HG02759 (cell line): ENCODE results near the gene DCTN1.

Experiments
- ATAC-seq: cut with Tn5 transposase; IDR thresholded peaks from one replicate; pipeline ENCODE4 v1.9.1; 2021; ENCODE audit warnings: mild to moderate bottlenecking, moderate library complexity; ENCODE audit not compliant: unreplicated experiment

The DCTN1 gene

GRCh38 chr2:74414441-74414840 lies 34.3 kb upstream of the DCTN1 start:
- ATAC-seq, result no peak

- no peak for ATAC-seq
Measured at GRCh38 chr2:74413001-74413698, 33.0 kb upstream of the DCTN1 start.

- no peak for ATAC-seq
Measured at GRCh38 chr2:74407682-74408081, 27.6 kb upstream of the DCTN1 start.

GRCh38 chr2:74406035-74406434 lies 25.9 kb upstream of the DCTN1 start:
- peak; percentile 81 for ATAC-seq

GRCh38 chr2:74401891-74402290 lies 21.8 kb upstream of the DCTN1 start:
- ATAC-seq, result no peak

GRCh38 chr2:74399785-74400184 lies 19.7 kb upstream of the DCTN1 start:
- no peak for ATAC-seq

GRCh38 chr2:74396149-74396548 lies 16.0 kb upstream of the DCTN1 start:
- no peak for ATAC-seq

- no peak for ATAC-seq
Measured at GRCh38 chr2:74393525-74393924, 13.4 kb upstream of the DCTN1 start.

- no peak for ATAC-seq
Measured at GRCh38 chr2:74392449-74392743, 12.3 kb upstream of the DCTN1 start.

- peak; percentile 81 for ATAC-seq
Measured at GRCh38 chr2:74391580-74392448, 11.7 kb upstream of the DCTN1 start.

- ATAC-seq, result no peak
Measured at GRCh38 chr2:74391209-74391579, 11.1 kb upstream of the DCTN1 start.

- ATAC-seq, result no peak
Measured at GRCh38 chr2:74390606-74391005, 10.5 kb upstream of the DCTN1 start.

GRCh38 chr2:74387346-74387745 lies 7.2 kb upstream of the DCTN1 start:
- no peak for ATAC-seq

GRCh38 chr2:74385396-74385795 lies 5.3 kb upstream of the DCTN1 start:
- ATAC-seq, result no peak

- ATAC-seq, result no peak
Measured at GRCh38 chr2:74384051-74384450, 3.9 kb upstream of the DCTN1 start.

- no peak for ATAC-seq
Measured at GRCh38 chr2:74383254-74383653, 3.1 kb upstream of the DCTN1 start.

GRCh38 chr2:74381751-74382150 lies 1.6 kb upstream of the DCTN1 start:
- no peak for ATAC-seq

GRCh38 chr2:74378007-74378406 lies 2.1 kb downstream of the DCTN1 start:
- ATAC-seq, result no peak

GRCh38 chr2:74375838-74376237 lies 4.3 kb downstream of the DCTN1 start:
- no peak for ATAC-seq

- ATAC-seq, result no peak
Measured at GRCh38 chr2:74374509-74375205, 5.5 kb downstream of the DCTN1 start.

- no peak for ATAC-seq
Measured at GRCh38 chr2:74373985-74374384, 6.1 kb downstream of the DCTN1 start.

- ATAC-seq, result no peak
Measured at GRCh38 chr2:74373221-74373676, 6.9 kb downstream of the DCTN1 start.
